ENCODE measurements around the gene TOLLIP.

DNA sequence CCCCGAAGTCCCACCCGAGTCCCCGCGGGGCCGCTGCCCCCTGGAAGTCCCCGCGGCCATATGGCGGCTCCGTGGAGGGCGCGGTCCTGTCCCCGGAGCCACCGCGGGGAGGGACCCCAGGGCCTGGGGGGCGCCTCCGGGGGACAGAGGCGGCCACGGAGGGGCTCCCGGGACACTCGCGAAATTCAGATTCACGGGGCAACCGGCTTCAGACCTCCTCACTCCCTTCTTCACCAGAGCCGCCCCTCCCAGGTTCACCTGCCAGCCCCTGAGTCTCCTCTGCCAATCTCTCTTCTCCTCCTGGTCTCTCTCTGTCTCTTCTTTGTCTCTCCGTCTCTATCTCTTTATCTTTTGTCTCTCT is 28.2 kb upstream of the TOLLIP start:
- TF ChIP-seq NR4A1 (CRISPR knock-in tag; IDR thresholded peaks at IDR 0.05), result no peak
- TF ChIP-seq NR4A1 (tag; IDR thresholded peaks at IDR 0.05), result no peak
- TF ChIP-seq CBX3 (IDR thresholded peaks at IDR 0.05; ENCODE audit: borderline replicate concordance in 1 of 2, low read length in 2 of 2), result no peak
- TF ChIP-seq ZC3H4 (CRISPR knock-in tag; IDR thresholded peaks at IDR 0.05; ENCODE audit: borderline replicate concordance), result no peak
- TF ChIP-seq ZNF175 (CRISPR knock-in tag; IDR thresholded peaks at IDR 0.05; ENCODE audit: low read depth), result no peak

Measured in K562 (cell line).